GM12878 (cell line): Measurements from ENCODE around the gene ECPAS. TPM values are rescaled to one million over a fixed set of nuclear protein-coding genes. Genes with fewer than 3 reads are reported as not detected.

Source experiments
- ATAC-seq: fragments of 200-7000 bp; cut with Tn5 transposase; 3 replicates; pipeline ENCODE4 v1.9.1; 2020; ENCODE audit warnings: mild to moderate bottlenecking, moderate library complexity
- BruUV-seq: library from RNA; stranded (reverse); fragments of 400-500 nt; replicated peaks from 2 replicates; lab custom pipeline; 2021; lab: Mats Ljungman, UMichigan
- CTCF ChIA-PET: fragments of 300-600 bp; sonication (Branson Sonifier 250); formaldehyde crosslinking; extraction: SDS; loops from one replicate; lab custom pipeline; 2021; ENCODE audit warnings: inconsistent platforms; lab: Yijun Ruan, JAX
- POLR2A ChIA-PET: fragments of 350-600 bp; formaldehyde crosslinking; extraction: SDS; loops from one replicate; lab custom pipeline; 2021; ENCODE audit warnings: inconsistent platforms; lab: Charles Lee
- RAD21 ChIA-PET: fragments of 300-600 bp; sonication (Branson Sonifier 250); formaldehyde crosslinking; loops from one replicate; lab custom pipeline; 2023; ENCODE audit warnings: antibody characterized with exemption; ENCODE audit not compliant: unreplicated experiment; lab: Charles Lee
- SMC1A ChIA-PET: fragments of 300-600 bp; sonication (Branson Sonifier 250); formaldehyde crosslinking; loops from one replicate; lab custom pipeline; 2023; ENCODE audit not compliant: unreplicated experiment, uncharacterized antibody; lab: Charles Lee
- DNase-seq: peaks from one replicate; pipeline ENCODE4 v3.0.0-alpha.2; 2011; ENCODE audit warnings: low read depth, low spot score
- FAIRE-seq: peaks from 3 replicates; lab custom pipeline; 2011; peaks lifted over from hg19 to GRCh38; lab: Jason Lieb, UNC
- H2AFZ ChIP-seq: 2 replicates; pipeline ENCODE4 v1.6.0; 2011; ENCODE audit warnings: low read depth, low read length, control low read depth; ENCODE audit not compliant: control insufficient read depth
- H3K27ac ChIP-seq: 2 replicates; pipeline ENCODE4 v1.5.1; 2011; ENCODE audit warnings: control low read depth; ENCODE audit not compliant: control insufficient read depth, insufficient read depth
- H3K27me3 ChIP-seq, 2 experiments: replicated peaks in 1 of 2; 2 replicates each; pipeline versions ENCODE4 v1.6.0 to v1.6.1; 2011; ENCODE audit warnings: low read length in 1 of 2; ENCODE audit not compliant: control insufficient read depth in 2 of 2, insufficient read depth in 2 of 2
- H3K36me3 ChIP-seq, 2 experiments: 2 replicates each; pipeline ENCODE4 v1.5.1; 2011; ENCODE audit warnings: low read length in 1 of 2; ENCODE audit not compliant: control insufficient read depth in 2 of 2, insufficient read depth in 2 of 2
- H3K4me1 ChIP-seq: 2 replicates; pipeline ENCODE4 v1.6.1; 2011; ENCODE audit warnings: mild to moderate bottlenecking, low read length, moderate library complexity, mixed read lengths; ENCODE audit not compliant: control insufficient read depth, insufficient read depth
- H3K4me2 ChIP-seq: 2 replicates; pipeline ENCODE4 v1.6.0; 2011; ENCODE audit warnings: control low read depth; ENCODE audit not compliant: control insufficient read depth, insufficient read depth
- H3K4me3 ChIP-seq: fragments of 200-600 bp; sonication (generic); 2 replicates; pipeline ENCODE4 v1.5.1; 2016
- H3K79me2 ChIP-seq: 2 replicates; pipeline ENCODE4 v1.6.0; 2011; ENCODE audit warnings: low read length; ENCODE audit not compliant: control insufficient read depth, insufficient read depth
- H3K9ac ChIP-seq: 2 replicates; pipeline ENCODE4 v1.8.0; 2011; ENCODE audit warnings: low read length, control low read depth, mixed read lengths; ENCODE audit not compliant: control insufficient read depth, insufficient read depth
- H3K9me3 ChIP-seq: replicated peaks from 3 replicates; pipeline ENCODE4 v1.5.1; 2011; ENCODE audit warnings: mild to moderate bottlenecking, low read length; ENCODE audit not compliant: control insufficient read depth, insufficient read depth
- H4K20me1 ChIP-seq: 2 replicates; pipeline ENCODE4 v1.6.0; 2011; ENCODE audit not compliant: control insufficient read depth, insufficient read depth
- MXI1 ChIP-seq: fragments of 150-350 bp; IDR thresholded peaks from 2 replicates; pipeline ENCODE4 v1.6.1; 2011; ENCODE audit warnings: low read depth, mild to moderate bottlenecking, inconsistent platforms, low read length, improper control_type of control experiment
- MYB ChIP-seq: fragments of 150-350 bp; IDR thresholded peaks from 2 replicates; pipeline ENCODE4 v1.6.1; 2014; ENCODE audit warnings: mild to moderate bottlenecking, low read depth, low read length, borderline replicate concordance
- NFYA ChIP-seq: IDR thresholded peaks from 2 replicates; pipeline ENCODE4 v1.6.1; 2011; ENCODE audit warnings: low read depth, mild to moderate bottlenecking, low read length, improper control_type of control experiment, borderline replicate concordance
- NFYB ChIP-seq: IDR thresholded peaks from 2 replicates; pipeline ENCODE4 v1.6.1; 2011; ENCODE audit warnings: low read depth, mild to moderate bottlenecking, low read length, improper control_type of control experiment, moderate library complexity; ENCODE audit not compliant: insufficient read depth
- SREBF1 ChIP-seq: IDR thresholded peaks from 2 replicates; pipeline ENCODE4 v1.6.1; 2012; ENCODE audit warnings: mild to moderate bottlenecking, low read length
- SUPT20H ChIP-seq: IDR thresholded peaks from 2 replicates; pipeline ENCODE4 v1.6.1; 2011; ENCODE audit warnings: low read depth, mild to moderate bottlenecking, low read length, moderate library complexity, borderline replicate concordance; ENCODE audit not compliant: control insufficient read depth
- WGBS: methylation state at CpG from one replicate; pipeline ENCODE4 v1.1.6; 2016; ENCODE audit warnings: low lambda C conversion rate; ENCODE audit not compliant: insufficient replicate concordance, insufficient coverage; ENCODE audit errors: missing lambda C conversion rate; 5-methylcytosine and 5-hydroxymethylcytosine counted together
- in situ Hi-C: fragments of 300-500 bp; cut with MboI; formaldehyde crosslinking; loops from 9 replicates; pipeline ENCODE4 v1.14.3; 2018; ENCODE audit warnings: mixed read lengths
- intact Hi-C: fragments of 100-400 bp; cut with micrococcal nuclease; formaldehyde crosslinking; loops from one replicate; pipeline ENCODE4 v1.14.2; 2022; ENCODE audit not compliant: unreplicated experiment
- polyA plus RNA-seq, 11 experiments: library from polyadenylated mRNA; depleted of rRNA in 4 of 11; unstranded in 6 of 11; stranded (reverse) in 5 of 11; fragments of >200 nt; fragmentation: Nextera tagmentation in 4 of 11; fragmentation: Illumina TruSeq in 1 of 11; extraction: Ambion mirVana in 4 of 11; extraction: Trizol in 1 of 11; gene quantifications; 1 replicate in 1 of 11; 2 replicates in 10 of 11; pipeline versions ENCODE4 v1.2.1 to v1.2.3, GENCODE V29; 2011 to 2016; ENCODE audit warnings: inconsistent platforms in 2 of 11, missing spikeins in 2 of 11, low read depth in 1 of 11
- total RNA-seq, 4 experiments: library from RNA; depleted of rRNA in 3 of 4; stranded (reverse); fragments of >200 nt in 3 of 4; fragmentation: Illumina TruSeq in 1 of 4; extraction: Trizol in 1 of 4; gene quantifications; 2 replicates each; pipeline versions ENCODE4 v1.2.1 to v1.2.3, GENCODE V29; 2013 to 2021

ECPAS gene
- total and polyA plus RNA-seq, 10 of the 15 experiments (the other 5 are each of a cell fraction or from before 2014, with no cell fraction given) = 11.2 to 69.8 (median 50.1) TPM

DNA sequence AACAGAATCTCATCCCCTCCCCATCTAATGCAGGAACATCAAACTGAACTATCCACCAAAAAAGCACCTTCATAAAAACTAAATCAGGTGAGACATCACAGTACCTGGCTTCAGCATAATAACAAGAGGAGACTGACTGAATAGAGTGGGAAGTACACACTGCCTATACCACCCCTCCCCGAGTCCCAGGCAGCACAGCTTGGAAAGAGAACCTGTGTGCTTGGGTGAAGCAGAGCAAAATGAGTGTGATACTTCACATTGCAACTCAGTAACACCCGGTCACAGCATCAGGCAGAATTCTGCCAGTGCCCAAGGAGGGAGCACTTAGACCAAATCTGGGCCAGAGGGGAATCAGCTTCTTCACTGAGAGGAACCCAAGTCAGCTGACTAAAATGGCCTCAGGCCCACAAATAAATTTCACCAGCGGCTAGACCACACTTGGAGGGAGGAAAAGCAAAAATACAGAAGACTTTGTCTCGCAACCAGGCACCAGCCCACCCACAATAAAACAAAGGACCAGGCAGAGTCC lies 84.9 kb downstream of the ECPAS start (continued):
- TF ChIP-seq NFYA (no peak), SREBF1 (no peak)

DNA sequence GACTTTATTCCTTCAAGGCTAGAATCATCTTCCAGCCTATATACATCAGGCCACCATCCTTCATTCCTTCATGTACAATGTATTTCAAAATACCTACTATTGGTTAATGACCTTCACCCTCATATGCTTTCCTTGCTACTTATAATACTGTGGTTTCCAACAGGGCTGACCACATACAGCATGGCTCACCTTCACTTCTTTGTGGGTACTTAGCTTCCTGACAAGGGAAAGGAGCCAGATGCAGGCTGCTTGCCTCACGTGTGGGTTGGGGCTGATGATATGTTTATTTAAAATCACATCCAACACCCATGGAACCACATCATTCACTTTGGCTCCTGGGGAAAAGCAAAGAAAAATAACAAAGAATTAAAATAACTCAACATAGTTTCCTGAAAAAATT lies 90.2 kb downstream of the ECPAS start:
- FAIRE-seq (peak; percentile 18), DNase-seq (no peak), ATAC-seq (no peak)
- no peaks in the 10 kb centered on the region for H3K27me3 ChIP-seq
- RAD21 ChIA-PET = no interaction called here
- H3K4me2 ChIP-seq = no peak overlapping the region
- no peaks in the 10 kb centered on the region for H3K79me2 ChIP-seq
- H3K4me1 ChIP-seq = no peaks in the 10 kb centered on the region
- CTCF ChIA-PET = no interaction called here
- POLR2A ChIA-PET = no interaction called here
- WGBS = 95% methylated on average over 1 of the region's 1 CpG
- H4K20me1 ChIP-seq = no peaks in the 10 kb centered on the region
- no peak overlapping the region for H3K4me3 ChIP-seq
- H2AFZ ChIP-seq = no peak overlapping the region
- H3K9ac ChIP-seq = no peak overlapping the region
- no peaks in the 10 kb centered on the region for H3K9me3 ChIP-seq
- no peak for TF ChIP-seq MYB
- no peak for TF ChIP-seq NFYB
- no peak for TF ChIP-seq MXI1
- no peak for TF ChIP-seq SUPT20H
- in situ Hi-C loops (no loop called here), intact Hi-C loops (loop anchor here (10.0 kb wide), 1 partner anchor 759 kb away; no protein-coding TSS in a partner anchor)
- no peak overlapping the region for H3K27ac ChIP-seq
- H3K36me3 ChIP-seq = peaks cover 8 to 20% of the 10 kb centered on the region in 2 experiments
- no TSS peak for BruUV-seq
- SMC1A ChIA-PET = interaction anchor here (0.5 kb wide), 1 partner anchor 299 kb away, joined by 3 read pairs; no protein-coding TSS in a partner anchor
